Inflammatory macrophage treated with lipopolysaccharide for 1 hour (primary cell): ENCODE measurements around the gene MAML3.

Source experiments
- DNase-seq, 2 donors: peaks; one replicate each; pipeline ENCODE4 v3.0.0-alpha.2; 2020 to 2022

The MAML3 gene

DNA sequence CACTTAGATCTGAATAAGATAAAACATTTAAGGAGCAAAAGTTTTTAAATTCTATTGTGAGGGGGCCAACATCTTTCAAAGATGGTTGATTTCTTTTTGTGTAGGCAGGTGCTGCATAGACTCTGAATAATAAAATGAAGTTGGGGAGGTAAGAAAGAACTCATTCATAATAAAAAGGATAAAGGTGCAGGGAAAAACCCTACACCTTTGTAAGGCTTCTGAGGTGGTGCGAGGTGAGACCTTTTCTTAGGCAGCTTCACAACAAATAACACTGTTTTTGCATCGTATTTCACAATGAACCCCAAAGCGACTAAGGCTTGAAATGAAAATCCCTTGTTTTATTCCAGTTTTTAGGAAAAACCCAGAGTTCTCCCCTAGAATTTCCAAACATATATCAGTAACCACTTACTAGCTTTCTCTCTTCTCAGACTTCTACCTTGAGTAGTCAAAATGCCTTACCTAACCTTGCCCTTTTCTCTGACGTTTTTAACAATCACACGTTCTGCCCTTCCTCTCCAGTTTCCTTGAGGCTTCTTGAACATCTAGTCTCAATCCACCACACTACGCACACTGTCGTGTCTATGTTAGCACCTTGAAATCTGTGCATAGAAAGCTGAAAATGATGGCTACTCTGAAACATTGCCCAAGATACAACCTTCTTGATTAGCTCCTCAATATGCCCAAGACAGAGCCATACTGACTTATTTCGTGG, 30.2 kb downstream of the MAML3 start:
- no peak for DNase-seq

DNA sequence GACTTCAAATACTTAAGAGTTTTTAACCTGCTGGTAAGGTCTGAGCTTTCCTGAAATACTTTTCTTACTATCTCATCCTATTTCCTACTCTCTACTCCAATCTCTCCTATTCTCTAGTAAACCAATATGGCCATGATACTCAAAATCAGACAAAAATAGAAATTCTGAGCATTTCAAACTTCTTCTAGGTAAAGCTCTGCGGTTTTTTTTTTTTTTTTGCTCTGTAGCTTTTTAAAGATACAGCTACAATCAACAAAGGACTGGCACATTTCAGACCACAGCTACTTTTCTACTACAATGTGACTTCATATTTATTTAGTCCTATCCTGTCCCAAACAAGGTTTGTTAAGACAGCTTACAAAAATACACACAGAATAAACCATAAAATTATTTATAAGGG, 31.1 kb downstream of the MAML3 start:
- DNase-seq: no peak

DNA sequence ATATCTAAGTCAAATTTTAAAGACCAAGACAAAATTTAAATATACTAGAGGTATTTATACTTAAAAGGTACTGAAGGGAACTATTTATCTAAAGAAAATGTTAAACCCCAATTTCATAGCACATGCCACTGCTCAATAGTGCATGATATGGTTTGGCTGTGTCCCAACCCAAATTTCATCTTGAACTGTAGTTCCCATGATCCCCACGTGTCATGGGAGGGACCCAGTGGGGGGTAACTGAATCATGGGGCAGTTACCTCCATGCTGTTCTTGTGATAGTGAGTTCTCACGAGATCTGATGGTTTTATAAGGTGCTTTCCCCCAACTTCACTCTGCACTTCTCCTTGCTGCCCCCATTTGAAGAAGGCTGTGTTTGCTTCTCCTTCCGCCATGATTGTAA, 32.3 kb downstream of the MAML3 start:
- DNase-seq: no peak

DNA sequence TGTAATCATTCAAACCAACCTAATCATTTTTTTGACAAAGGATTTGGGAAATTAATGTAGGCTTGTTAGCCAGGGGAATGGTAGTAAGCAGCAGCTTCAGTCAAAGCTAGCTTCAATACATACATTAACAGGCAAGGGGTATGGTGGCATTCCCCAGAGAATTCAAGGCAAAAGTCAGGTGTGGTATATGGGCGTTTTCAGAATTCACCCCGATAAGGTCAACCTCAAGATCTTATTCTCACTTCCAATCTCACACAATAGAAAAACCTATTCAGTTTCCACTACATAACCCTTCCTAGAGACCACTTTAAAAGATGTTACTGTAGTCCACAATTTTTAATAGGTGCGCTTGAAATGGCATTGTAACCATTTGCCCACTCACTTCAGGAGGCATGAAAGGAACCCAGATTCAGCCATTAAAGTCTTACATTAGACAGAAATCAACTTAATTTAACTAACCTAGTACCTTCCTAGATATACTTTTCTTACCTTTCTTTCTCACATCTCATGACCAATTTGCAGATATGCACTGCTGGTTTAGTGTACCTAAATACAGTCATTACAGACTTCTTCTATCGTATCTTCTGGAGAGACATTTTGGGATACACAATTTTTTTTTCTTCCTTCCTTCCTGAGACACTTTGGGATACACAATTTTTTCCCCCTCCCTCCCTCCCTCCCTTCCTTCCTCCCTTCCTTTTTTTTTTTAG, 34.9 kb downstream of the MAML3 start:
- DNase-seq: no peak

DNA sequence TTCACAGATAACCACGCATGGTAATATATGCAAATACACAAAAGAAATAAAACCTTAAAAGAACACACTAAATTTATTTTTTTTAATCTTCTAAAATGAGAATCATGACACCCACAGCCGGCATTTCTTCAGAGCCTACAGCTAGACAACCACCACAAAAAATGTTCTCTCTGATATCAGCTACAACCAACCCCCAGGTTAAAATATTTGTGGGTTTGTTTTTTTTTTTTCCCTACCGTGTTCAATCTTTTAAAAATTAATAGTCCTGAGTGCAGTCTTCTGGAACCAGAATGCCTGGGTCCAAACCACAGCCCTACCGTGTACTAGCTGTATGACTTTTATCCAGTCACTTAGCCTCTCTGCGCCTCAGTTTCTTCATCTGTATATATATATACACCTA, 36.0 kb downstream of the MAML3 start:
- DNase-seq: no peak

DNA sequence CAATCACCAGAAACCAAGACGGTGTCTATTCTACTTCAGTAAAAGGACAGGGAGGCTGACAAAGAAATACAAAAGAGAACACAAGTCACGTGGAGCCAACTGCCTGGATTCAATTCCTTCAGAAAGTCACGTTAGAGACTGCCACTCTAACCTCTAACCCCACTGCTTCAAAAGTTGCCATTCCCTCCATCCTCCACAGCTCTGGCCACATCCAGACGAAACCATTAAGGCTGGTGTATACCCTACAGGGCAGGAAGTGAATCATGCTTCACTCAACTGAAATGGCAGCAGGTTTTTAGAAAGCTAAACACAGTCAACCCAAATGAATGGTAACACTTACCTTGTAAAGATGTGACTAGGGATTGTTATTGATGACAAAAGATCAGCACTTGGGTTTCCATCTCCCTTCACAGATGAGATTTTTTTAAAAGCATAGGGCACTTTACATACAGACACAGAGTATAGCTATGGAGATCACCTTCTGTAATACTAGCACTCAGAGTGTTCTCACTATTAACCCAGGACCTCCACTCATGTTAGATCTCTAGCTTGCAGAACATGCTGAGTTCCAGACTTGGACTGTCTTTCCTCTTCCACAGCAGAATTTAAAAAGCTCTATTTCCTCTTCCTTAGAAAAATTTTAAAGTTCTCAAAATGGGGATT, 37.4 kb downstream of the MAML3 start:
- no peak for DNase-seq

DNA sequence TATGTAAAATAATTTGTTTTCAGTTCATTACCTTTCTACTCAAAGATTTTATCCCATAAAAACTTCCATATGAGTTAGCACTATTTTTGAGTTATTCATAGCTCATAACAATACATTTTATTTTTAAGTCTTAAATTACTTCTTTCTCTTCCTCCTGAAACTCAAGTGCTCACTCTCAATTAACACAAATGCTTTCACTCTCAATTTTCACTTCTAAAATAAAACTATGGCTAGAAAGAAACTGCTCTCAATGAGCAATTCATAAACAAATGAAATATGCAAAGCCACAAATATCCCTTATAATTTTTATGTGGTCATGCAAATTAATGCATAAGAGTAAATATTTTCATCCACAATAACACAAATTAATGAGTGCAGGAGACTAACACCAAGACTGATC, 38.8 kb downstream of the MAML3 start:
- DNase-seq: no peak

DNA sequence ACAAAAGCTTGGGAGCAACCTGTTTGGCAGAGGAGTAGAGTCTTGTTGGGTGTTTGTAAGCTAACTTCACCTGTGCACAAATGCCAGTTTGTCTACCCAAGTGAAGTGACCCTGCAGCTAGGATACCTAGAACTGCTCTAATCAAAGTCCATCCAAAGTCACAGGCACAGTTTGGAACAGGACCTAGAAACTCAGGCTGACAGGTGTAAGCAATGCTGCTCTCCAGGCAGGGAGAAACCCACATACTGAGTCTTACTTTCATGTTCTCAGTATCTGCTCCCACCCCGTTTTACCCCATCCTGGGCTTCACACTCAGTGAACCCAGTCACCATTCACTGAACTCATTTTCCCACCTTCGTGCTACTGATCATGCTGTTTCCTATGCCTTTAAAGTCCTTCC, 40.3 kb downstream of the MAML3 start:
- no peak for DNase-seq

DNA sequence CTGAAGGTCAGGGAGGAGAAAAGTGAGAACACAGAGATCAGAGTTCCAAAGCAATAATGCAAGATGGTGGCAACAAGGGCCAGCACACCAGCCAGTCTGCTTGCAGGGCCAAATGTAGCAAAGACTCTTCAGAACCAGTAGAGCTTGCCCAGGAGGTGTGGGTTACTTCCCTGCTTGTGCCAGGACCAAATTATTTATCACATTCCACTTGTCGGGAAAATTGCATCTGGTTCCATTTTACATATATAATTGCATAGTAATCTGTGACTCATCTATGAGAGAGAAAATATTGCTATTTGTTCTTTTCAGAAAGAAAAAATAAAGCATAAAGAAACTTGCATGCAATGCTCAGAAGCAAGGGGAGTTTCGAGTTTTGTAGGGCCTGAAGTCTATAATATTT, 41.4 kb downstream of the MAML3 start:
- no peak for DNase-seq

DNA sequence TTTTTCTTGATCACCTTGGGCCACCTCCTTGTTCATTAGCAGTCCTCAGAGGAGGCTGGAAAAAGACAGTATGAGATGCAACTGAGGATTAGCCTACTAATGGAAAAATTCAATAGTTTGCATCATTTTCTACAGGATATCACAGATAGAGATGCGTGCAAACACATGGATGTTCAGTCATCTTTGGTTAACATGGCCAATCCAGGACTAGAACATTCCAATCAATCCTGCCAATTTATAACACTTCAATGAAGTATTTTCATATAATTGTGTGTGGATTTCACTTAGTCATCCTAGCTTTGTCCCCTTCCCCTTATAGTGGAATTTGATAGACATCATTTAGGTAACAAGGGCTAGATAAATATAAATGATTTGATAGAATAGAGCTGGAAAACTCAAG, 42.7 kb downstream of the MAML3 start:
- no peak for DNase-seq

DNA sequence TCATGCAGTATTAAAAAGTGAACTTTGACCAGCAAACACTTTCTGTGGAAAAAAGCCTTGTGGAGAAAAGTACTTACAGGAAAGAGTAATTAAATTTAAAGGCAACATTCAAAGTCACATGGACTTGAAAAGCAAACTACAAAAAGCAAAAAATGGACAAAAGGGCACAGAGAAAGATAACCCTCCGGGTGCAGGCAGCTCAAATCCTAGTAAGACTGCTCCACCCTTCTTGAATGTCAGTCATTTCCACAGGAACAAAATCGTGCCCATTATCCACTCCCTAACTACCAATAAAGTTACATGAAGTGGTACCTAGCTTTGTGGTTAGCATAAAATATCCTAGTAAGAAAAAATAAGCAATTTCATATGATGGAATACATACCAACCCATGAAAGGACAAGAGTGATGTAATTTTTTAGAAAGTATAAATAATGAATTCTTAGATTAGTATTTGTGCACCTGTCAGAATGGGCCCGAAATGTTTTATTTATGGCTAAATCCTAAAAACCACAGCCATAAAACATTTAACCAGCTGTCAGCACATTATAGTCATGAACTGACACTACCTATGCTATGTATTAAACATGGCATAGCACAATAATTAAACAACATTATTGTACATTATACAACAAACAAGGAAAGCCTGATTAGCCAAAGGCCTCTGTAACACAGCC, 43.3 kb downstream of the MAML3 start:
- DNase-seq: no peak

DNA sequence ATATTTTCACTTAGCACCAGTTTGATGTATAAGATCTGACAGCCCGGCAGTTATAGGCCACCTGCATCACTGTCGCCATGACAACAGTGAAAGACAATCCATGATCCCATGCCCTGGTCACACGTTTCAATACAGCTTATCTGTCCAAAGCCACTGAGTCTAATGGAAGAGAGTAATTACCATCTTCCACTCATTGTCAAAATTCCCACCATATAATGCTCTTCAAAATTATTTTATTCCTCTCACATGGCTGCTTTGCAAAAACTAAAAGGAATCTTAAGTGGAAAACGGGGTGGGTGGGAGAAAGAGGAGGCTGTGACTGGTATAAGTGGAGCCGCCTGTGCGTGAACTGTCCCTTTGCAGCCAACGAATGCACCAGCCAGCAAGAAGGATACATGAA, 44.2 kb downstream of the MAML3 start:
- no peak for DNase-seq

DNA sequence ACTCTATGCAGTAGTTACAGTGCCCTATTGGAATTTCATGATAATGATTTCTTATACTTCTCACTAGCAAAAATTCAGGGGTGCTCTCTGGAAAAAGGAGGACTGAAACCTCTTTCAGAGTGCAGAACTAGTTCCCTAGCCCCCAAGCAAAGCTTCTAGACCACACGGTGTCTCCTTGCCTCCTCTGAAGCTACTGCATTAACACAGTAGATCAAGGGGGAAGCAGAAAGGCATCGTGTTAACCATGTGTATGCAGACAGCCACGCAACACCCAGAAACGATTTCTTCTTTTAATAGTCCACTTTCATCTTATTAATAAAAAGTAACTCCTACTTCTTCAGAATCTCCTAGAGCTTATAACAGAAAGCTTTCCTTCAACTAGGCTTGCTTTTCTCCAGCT, 44.7 kb downstream of the MAML3 start:
- DNase-seq: no peak

DNA sequence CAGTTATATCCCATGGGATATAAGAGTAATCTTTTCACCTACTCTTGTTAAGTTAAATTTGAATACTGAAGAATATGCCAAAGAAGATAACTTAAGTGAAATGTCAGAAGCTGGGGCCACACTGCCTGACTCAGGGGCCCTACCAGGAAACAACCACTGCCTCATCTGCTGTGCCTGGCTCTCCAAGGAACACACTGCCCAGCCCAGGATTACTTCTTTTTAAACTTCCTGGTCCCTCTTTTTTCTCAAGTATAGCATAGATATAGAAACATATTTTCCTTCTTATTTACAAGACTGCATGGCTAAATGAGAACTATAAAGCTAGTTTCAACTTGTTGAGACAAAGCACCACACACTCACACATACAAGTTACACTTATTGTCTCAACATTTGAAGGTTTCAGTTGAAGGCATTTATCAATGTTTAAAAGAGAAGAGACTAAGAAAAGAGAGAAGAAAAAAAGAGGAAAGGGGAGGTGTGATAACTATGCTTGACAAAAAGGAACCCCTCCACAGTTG, 45.2 kb downstream of the MAML3 start:
- no peak for DNase-seq

DNA sequence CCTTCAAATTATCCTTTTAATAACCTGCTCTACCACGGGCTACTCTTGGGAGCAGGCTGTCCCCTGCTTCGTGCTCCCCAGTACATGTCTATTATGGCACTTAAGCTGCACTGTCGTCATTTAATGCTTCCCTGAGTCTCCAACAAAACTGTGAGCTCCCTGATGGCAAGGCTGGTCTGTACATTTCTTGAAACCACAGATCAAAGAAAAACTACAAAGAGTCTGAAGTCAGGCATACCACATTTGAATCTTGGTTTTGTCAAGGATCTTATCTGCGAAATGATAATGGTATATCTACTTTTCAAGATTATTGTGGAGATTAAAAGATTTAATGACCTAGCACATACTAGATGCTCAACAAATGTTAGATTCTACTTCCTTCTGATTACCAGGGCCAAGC, 45.7 kb downstream of the MAML3 start:
- DNase-seq: no peak

DNA sequence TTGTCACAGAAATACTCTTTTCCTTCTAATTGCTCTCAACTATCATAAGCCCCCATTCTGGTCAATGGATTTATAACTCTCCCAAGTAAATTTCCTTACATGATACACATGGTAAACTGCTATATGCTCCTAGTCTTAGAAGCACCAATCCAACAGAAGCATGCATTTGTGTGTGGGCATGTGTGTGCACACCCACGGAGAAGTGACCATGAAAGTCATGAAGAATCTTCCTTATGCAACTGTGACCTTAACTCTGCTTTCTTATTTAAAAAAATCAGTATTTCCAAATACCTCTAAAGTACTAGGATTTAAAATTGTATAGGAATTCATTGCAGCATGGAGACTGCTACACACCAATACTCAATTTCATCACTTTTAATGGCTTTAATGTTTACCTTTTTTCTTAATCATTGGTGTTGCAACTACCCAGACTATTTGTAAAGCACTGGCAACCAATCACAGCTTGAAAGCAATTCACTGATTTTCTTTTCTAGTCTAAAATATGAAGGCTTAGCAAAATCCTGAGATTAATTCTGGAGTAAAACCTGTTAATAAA, 47.6 kb downstream of the MAML3 start:
- DNase-seq: peak; percentile 48 to 75

DNA sequence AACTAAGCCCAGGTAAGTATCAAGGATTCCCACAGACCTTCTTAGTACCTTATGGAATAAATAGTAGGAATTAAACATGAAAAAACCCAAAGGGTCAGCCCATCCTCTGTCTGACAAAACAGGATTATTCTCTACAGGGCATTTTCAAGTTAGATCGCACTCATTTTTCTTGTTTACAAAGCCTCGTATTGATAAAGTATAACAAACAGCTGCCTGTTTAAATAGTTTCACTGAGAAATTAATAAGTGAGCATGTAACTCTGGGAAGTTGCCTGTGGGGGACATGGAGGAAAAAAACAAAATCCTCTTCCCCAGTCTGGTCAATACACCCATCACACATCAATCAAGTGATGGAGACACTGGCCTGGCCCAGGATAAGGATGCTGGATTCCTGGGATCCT, 48.5 kb downstream of the MAML3 start:
- no peak for DNase-seq

DNA sequence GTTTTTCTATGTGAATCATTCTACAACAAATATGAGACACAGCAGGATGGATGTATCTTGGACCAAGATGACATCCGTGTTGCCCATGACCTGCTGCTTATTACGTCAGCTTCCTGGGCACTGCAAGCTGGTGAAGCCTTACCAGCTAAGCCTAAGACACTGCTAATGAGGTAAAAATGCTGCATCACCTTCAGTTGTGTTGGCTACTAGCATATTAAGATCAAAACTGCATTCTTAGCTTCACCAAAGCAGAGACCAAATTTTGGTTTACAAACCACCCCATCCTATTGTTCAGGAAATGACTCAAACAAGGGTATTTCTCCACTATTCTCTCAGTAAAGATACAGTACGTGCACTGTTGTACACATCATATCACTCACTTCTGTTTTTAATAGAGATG, 50.3 kb downstream of the MAML3 start:
- peak; percentile 48 to 53 for DNase-seq

DNA sequence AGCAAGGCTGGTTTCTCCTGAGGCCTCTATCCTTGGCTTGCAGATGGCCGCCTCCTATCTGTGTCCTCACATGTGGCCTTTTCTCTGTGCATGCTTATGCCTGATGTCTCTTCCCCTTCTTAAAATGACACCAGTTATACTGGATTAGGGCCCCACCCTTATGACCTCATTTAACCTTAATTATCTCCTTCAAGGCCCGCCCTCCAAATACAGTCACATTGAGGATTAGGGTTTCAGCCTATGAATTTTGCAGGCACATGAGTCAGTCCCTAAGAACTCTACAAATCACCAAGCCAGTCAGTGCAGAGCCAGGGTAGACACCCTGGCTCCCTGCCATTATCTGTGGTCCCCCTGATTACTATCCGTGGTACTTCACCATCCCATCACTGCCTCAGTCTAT, 51.6 kb downstream of the MAML3 start:
- DNase-seq: no peak

DNA sequence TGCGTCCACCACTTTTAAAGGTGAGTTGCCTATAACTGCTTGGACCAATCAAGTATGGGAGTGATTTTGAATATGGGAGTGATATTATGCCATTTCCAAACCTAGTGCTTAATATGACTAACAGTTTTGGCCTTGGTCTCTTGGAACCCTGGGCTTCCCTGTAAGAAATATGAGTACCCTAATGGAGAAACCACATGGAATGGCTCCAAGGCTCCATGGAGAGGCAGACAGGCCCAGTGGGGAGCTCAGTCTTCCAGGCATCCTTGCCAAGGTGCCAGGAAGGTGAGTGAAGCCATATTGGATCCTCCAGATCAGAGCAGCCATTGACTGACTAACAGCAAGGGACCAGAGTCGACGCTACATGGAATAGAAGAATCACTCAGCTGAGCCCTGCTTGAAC, 53.2 kb downstream of the MAML3 start:
- no peak for DNase-seq

DNA sequence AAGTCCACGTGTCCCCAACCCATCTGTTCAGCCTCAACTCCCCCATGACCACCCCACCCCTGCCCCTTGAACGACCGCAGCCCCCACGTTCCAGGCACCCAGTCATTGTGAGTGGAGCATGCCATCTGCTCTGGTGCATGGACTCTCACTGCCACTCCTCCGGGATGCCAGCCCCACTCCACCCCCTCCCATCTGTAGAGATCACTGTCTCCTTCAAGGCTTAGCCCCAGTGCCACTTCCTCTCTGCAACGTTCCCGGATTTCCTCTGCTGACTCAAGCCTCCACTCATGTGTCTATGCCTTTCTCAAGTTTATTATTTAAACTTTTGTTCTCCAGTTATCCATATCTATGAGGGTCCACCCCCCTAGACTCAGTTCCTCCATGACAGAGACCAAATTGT, 54.0 kb downstream of the MAML3 start:
- peak; percentile 47 to 68 for DNase-seq

DNA sequence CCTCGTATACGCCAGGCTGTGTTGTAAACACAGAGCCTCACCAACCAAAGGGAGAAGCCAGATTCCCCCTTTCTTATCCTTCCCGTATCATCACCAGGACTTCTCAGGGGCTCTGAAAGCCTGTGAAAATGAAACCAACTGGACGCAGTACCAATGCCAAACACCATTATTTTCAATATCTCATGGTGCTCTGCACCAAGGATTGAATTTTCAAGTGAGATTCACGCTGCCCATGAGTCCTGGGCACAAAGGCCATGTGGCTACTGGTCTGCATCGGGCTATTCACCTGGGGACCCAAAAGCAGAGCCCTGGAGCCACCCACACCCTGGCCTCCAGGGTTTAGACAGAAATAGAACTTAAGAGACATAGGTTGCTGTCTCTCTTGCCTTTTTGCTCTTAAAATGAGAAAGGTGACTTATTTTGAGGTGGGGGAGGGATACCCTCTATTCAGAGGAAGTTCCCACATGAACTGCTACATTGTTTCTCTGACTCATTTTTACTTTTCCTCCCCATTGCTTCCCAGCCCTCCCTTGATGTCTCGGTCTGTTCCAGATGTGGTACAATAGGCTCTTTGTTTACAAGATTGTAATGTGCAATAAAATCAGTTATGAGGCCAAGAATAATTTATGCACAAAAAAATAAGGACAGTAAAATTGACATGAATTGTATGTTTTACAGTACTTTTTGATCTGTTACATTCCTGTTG, 55.4 kb downstream of the MAML3 start:
- no peak for DNase-seq

DNA sequence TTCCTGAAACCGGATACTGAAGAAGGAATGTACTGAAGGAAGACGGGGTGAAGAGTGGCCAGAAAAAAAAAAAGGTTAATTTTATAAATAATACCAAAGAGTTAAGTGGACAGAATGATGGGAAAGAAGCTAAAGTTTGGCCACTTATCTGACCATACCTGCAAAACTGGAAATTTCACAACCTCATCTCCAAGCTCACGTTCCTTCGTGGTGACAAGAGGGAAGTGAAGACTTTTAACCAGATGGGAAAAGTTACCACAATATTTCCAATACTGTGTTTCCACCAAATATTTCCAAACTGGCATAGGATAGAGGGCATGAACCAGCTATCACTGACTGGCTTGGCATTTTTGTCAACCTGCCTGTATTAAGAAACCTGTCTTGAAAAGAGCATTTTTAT, 56.4 kb downstream of the MAML3 start:
- no peak for DNase-seq
